DOHH2 (cell line): ENCODE data around the gene BSN.

Experiments used
- CTCF ChIP-seq: fragments of 200-600 bp; sonication (generic); IDR thresholded peaks from one replicate; pipeline ENCODE4 v1.5.1; 2014; ENCODE audit warnings: antibody characterized with exemption, mild to moderate bottlenecking, low read depth, low read length; ENCODE audit not compliant: poor library complexity, severe bottlenecking
- EZH2phosphoT487 ChIP-seq: fragments of 200-600 bp; sonication (generic); IDR thresholded peaks from 2 replicates; pipeline ENCODE4 v1.6.1; 2017; ENCODE audit warnings: borderline replicate concordance, mild to moderate bottlenecking, antibody characterized with exemption, low read length, moderate library complexity, mixed read lengths

- TF ChIP-seq CTCF (no peak), EZH2phosphoT487 (no peak)
Measured at GRCh38 chr3:49703956-49704355, 149.7 kb downstream of the BSN start.
